Activated gamma-delta T cell treated with Interleukin-2 at 50 U/mL for 16 hours (primary cell): ENCODE measurements around the gene SYNM.

ENCODE experiments used
- DNase-seq: peaks from one replicate; pipeline ENCODE4 v3.0.0-alpha.2; 2020

Gene SYNM

DNA sequence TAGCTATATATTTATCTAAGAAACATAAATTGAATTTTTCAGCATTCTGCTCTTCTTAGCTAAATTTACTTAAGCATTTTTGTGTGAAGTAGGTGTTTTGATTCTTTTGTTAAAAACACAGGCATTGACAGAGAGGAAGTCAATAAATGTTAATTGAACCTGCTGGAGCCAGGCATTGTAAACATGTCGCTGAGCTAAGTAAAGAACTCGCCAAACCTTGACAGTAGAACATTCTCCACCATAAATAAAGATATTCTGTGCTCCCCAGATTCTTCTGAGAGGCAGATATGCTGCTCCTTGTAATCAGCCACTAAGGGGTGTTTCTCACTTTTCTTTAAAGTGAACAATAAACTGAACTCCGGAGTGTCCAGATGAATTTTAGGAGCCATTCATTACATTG is 38.4 kb downstream of the SYNM start:
- DNase-seq = no peak

DNA sequence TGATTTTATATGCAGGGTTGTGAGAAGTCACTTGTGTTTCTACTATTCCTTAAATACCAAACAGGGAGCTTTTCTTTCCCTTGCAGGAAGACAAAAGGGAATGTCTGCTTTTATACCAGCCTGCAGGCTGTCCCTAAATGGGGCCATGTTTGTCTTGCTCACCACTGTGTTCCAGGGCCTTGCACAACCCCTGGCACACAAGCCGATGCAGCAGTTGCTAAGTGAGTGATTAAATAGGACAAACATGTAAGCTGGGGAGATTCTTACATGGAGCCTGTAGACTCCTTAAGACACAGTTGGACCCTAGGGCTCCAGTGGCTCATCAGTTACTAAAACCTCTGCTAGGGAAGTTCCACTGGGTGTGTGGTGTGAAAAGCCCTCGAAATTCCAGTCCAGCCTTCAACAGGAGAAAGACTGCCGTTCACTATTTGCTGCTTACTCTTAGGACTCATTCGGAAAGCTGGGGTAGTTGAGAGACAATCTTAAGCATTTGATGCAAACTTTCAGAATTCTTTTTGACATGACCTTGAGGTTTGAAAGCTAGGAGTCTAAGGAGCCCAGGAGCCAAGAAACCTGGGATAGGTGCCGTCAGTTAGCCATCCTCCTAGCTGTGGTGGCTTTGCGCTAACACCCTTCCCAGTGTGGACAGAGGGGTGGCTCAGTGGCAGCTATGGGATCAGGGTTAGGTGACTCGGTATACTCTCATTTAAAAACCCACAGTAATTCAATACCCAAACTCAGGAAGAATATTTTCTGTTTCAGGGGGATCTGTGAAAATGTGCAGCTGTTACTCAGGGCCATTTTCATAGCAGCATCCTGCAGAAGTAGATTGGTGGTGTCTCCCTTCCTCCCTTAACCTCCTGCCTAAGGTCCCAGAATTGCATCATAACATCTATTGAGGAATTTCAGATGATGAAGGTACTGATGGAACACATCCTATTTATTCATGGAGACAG is 39.1 kb downstream of the SYNM start:
- no peak for DNase-seq

DNA sequence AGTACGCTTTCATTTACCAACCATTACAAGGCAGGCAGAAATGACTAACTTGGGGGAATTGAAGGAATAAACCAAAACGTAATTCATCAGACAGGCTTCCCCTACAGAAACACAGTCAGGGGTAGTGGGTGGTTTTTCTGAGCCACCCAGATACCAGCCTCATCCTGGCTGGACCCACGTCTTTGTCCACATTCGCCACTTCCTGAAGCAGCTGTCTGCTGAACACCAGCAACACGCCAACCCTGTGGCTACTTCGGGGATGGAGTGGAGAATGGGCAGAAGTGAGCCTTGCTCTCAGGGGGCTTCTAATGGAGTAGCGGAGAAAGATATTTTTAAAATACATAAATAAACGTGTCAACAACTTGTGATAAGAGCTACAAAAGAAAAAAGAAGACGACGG is 40.1 kb downstream of the SYNM start:
- no peak for DNase-seq

DNA sequence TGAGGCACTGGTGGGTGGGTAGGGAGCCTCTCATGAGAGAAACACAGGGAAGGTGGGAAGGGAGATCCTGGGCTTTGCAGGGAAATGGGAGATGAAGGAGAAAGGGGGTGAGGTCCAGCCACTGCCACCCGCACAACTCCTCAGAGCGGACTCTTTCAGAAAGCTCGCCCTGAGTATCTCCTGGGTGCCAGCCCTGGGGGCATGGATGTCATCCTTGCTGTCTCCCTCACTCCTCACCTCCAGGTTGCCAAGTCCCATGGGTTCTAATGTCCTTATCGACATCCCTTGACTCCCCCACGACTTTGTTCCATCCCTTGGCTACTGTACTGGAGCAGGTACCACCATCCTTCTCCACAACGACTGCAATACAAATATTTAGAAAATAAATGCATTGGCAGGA is 40.9 kb downstream of the SYNM start:
- DNase-seq = no peak

DNA sequence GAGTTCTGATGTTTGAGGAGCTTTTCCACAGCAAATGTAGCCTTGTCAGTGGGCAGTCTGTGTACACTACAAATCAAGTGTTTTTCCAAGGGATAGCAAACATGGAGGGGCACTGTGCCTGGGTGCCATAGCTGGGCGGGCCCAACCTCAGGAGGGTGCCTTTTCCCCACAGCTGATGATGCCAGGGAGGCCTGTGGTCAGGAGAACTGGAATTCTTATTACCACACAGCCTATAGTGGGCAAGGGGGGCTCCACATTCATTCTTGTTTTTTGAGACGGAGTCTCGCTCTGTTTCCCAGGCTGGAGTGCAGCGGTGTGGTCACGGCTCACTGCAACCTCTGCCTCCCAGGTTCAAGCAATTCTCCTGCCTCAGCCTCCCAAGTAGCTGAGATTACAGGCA is 41.8 kb downstream of the SYNM start:
- DNase-seq = no peak

DNA sequence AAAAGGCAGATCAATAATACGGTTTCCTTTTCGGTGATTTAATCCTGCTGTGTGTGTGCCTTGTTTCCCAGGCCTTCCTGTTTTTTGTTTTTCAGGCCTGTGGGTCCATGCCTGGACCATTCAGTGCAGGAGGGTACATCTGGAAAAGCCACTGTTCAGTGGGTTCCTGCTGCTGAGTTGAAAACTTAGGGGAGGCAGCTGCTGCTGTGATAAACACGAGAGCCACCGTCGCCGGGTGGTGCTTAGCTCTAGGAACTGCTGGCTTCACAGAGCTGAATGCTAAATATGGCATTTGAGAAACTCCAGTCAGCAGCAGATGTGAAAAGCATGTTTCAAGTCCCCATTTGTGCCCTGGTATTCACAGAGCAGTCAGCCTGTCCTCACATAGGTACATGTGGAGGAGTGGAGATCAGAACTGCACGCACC is 44.0 kb downstream of the SYNM start:
- no peak for DNase-seq

DNA sequence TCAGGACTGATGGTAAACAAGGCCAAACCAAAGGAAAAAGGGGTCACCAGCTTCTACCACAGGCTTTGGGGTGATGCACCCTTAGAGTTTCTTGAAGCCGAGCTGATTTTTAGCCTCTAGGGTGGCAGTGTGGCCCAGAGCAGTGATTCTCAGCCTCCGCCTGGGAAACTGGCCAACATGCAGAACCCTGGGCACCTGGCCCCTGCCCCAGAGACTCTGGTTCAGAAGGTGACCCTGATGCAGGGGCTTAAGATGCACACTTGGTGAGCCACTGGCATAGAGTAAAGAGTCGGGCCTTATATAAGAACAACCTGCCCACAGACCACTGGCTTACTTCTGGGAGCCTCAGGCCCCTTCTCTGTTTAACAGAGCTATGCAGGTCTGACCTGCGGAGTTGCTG is 44.5 kb downstream of the SYNM start:
- no peak for DNase-seq

DNA sequence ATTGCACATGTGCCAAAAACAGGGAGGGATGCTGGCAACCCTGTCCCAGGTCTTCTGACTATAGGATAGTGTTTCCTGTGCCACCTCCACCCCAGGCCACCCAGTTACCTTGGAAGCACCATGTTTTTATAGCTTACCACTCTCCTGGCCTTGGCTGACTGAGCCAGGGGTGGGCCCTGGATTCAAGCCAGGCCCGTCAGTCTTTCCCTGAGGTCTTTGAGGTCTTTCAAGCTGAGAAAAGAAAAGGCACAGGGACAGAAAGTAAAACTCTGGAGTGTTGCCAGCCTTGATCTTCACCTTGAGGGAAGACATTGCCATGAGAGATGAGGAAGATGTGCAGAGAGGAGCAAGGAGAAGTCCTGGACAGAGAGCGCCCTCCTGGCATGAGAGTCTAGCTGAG is 46.3 kb downstream of the SYNM start:
- no peak for DNase-seq

DNA sequence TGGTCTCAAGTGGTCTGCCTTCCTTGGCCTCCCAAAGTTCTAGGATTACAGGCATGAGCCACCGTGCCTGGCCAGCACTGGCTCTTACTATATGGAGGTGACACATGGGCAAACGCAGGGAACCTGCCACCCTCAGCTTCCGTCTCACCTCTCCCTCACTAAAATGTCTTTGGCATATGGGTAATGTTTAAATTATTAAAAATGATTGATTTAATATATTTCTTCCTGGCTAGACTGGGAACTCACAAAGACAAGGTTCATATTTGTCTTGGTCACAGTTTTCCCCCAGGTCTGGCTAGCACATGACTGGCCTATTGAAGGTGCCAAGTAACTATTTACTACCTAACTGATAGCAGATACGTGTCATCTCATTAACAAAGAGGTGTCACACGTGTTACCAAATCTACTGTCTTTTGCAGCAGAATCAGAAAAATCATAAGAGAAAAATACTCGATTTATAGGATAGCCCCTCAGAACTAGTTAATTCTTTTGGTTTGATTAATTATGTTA is 48.2 kb downstream of the SYNM start:
- no peak for DNase-seq

DNA sequence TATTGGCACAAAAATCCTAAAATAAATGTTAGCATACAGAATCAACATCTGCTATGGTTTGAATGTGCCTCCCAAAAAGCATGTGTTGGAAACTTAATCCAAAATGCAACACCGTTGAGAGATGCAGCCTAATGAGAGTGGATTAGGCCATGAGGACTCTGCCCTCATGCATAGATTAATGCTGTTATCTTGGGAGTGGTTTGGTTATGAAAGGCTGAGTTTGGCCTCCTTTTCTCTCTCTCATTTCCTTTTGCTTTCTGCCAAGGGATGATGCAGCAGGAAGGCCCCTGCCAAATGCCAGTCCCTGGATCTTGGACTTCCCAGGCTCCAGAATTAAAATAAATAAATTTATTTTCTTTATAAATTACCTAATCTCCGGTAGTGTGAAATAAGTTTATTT is 49.4 kb downstream of the SYNM start:
- no peak for DNase-seq

DNA sequence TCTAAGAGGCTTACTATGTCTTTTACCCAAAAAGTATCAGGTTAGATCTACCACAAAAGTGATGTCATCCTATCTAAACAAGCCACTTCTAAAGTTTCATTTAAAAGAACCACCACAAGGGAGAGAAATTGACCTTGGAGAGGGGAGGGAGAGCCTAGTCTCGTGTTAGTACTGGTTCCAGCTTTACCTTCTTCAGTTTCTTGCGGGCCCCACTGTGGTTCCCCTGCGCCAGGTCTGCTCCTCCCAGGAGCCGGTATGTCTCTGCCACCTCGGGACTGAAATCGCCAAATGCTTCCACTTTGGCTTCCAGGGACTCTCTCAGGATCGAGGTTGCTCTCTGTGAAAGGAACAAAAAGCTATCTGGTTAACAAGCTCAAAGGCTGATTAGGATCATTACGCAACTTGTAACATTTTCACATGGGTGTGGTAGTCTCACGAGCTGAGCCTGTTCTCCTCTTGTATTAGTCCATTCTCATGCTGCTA is 51.1 kb downstream of the SYNM start:
- no peak for DNase-seq

DNA sequence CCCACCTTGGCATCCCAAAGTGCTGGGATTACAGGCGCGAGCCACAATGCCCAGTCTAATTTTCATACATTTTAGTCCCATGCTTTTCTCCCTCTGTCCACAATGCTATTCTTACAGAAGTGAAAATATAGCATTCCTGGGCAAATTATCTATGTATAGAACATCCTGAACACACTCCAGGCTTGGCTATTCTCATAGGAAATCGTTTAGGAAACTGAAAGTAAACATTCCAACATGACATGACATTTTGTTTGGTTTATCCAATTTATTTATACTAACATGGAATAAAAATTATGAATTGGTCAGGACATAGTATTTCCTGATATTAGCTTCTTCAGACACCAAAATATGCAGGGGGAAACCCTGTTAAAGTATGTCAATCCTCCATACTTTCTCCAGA is 52.6 kb downstream of the SYNM start:
- DNase-seq = no peak

DNA sequence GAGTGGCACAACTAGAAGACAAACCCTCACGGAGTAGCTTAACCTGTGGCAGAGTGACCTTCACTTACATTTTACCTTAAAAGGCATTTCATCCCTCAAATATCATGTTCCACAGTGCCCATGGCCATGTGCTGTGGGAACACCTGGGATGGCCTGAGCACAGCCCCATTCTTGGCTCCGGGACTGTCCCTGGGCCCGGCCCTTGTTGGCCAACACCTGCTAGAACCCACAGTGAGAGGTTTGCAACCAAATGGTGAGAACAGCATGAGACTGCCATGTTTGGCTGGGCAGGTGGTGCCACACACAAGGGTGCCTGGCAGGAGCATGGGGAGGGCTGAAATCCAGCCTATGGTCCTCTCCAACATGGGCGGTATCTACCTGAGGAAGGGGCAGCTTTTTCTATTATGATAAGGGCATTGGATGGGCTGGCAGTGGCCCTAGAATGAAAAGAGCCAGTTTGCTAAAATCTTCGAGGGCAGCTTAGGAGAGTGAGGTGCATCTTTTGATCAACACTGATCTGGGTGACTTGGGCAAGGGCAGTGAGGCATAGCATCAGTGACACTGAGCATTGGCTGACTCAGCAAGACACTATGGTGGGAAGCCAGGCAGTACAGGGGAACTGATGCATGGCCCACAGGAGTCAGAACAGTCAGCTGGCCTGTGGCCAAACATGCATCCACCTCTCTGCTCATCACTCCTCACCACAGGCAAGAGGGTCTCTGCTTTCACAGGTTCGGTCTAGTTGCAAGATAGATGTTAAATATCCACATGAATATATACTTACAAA is 53.9 kb downstream of the SYNM start:
- no peak for DNase-seq

DNA sequence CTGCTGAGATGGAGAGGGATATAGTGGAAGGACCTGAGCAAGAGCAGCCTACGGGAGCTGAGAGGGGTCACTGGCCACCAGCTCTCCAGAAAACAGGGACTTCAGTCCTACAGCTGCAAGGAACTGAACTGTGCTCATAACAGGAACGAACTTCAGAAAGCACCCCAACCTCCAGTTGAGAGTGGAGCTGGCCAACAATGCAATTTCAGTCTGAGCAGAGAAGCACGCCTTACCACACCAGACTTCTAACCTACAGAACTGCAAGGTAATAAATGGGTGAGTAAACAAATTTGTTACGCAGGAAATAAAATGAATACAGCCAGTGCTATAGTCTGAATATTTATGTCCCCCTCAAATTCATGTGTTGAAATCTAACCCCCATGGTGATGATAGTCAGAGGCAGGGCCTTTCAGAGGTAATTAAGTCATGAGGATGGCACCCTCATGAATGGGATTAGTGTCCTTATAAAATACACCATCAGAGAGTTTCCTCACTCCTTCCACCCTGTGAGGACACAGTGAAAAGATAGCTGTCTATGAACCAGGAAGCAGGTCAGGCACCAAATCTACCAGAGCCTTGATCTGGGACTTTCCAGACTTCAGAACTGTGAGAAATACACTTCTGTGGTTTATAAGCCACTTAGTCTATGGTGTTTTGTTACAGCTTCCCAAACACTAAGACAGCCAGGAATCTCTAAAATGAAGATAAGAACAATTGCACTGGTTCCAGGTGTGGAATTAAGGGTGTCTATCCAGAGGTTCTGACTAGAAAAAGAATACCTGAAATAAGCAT is 58.6 kb downstream of the SYNM start:
- no peak for DNase-seq

DNA sequence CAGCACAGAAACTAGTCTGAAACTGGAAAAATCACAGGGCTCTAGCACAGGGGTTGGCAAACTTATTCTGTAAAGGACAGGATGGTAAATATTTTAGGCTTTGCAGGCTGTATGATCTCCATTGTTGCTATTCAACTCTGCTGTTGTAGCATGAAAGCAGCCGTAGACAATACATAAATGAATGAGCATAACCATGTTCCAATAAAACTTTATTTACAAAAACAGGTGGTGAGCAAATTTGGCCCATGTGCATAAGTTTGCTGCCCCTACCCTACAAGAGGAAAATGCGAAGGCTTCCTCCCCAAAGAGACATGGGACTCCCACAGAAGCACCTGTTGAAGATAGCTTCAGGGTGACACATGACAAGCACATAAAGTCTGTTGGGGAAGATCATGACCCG is 59.2 kb downstream of the SYNM start:
- DNase-seq = no peak

DNA sequence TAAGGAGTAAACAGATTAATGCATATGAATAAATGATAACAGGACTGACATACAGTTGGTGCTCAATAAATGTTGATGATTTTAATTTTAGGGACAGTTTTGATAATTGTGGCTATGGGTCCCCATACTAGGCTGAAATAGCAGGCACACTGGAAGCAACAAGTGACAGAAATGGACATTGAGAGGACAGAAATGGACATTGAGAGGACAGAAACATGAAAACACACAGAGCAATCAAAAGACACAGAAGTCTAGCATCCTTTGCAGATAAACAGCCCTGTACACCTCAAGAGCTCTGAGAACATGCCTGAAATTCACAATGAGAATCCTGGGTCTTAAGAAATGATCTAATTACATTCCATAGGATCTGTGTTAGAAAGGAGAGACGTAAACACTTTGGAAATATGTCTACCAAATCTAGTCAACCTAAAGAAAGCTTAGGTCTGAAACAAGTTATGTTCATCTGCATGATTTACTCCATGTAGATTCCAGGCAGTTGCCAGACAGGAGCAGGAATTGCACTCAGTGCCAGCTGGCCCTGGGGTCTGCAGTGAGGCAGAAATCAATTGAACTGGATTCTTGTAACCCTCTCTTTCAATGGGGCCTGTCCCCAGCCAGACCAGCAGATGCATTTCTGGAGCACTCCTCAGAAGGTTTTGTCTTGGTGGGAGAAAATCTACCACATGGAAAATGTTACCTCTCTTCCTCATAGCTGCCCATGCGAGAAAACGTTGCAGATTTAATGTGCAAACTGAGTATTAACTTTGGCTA is 60.3 kb downstream of the SYNM start:
- no peak for DNase-seq

DNA sequence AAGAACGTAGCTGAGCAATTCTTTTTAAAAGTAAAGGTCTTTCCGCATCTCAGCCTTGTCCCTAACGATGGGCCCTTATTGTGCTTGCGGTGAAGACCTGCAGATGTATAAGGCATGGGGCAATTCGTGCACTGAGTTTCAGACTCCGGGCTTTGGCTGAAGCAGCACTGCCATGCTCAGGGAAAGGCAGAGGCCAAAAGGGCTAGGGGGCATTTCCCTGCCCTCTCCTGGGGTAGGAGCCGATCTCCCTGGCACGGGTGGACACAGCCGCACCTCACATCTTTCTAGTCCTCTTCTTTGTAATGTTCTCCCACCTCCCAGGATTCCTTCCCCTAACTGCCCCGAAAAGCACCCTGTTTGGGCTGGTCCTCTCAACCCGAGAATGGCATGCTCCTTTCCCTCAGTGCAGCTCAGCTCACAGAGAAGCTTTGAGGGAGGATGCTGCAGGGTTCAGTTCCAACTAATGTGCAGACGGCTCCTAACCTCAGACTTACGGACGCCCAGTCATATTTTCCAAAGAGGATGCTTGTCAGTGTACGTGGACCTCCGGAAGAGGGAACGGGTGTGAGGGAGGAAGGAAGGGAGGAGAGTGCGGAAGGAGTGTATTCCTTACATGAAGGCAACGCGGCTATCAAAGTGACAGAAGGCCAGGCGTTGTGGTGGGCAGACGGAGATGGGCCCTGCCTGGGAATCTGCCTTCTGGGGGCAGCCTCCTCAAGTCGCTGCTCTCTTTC is 61.2 kb downstream of the SYNM start:
- no peak for DNase-seq

DNA sequence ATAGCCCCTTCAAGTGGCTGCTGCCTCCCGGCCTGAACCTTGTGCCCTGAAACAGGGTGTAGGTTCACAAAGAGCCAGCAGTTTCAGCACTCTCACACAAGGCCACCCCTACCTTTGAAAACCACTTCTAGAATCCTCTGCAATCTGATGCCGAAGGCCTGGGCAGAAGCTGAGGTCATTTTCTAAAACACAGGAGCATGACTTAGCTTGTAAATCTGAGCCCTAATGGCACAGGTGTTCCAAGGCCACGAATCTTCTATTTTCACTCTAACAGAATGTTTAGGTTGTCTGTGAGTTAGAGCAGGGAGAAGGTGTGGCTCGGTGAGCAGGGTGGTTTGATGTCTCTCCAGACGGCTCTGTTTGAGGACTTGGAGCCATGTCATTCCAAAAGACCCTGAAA is 62.3 kb downstream of the SYNM start:
- no peak for DNase-seq

DNA sequence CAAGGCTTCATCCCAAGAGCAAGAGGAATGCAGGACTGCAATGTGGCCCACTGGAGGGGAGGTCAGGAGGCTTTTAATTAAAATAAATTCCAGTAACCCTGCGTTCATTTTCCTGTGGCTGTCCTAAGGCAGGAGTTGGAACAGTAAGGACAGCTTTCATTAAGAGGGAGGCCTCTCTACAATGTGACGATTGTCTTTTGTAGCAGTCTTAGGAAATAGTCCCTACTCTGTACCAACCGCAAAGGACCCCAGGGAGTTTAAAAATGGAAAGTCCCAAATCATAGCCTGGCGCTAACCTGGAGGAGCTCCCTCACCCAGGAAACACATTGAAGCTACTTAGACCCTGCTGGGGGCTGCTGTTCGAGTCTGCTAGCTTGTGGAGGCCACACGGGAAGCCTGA is 62.8 kb downstream of the SYNM start:
- no peak for DNase-seq

DNA sequence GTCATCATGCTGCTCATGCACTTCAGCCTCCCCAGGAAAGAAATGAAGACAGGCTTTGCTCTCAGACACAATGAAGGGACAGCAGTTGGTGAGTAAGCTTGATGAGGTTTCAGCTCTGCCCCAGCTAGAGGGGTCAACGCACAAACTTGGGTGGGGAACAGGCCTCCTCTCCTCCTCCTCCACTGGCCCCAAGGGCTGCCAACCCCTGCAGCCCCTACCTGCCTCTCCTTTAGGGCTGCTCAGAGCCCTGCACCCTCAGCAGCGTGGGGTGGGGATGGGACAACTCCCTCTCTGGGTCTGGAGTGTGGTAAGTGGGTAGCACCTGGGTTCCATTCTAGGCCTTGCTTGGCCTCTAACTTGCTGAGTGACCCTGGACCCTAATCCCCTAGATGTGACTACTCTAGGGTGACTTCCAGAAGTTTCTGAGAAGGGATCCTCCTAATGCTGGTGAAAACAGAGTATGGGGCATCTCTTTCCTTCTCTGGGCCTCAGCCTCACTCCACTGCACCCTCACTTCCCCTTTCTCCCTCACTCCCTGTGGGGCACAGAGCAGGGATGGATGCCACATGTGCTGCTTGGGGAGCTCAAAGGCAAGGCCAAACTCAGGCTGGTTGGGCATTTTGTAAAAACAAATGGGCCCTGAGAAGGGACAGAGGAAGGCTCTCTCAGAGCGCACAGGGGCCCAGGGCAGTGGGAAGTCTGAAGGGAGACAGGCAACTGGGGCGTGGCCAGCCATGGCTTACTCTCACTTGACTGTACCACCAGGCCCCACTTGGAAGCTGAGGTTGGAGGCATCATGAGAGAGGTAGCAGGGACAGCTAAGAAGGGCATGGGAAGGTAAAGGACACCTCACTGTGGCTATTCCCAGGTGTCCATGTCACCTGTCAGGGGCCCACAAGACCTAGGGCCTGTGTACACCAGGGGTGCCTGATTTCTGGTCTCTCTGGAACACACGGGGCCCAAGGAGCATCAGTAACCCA is 64.0 kb downstream of the SYNM start:
- DNase-seq = no peak
